T-helper 9 cell (primary cell): ENCODE measurements around the gene ELOVL3.

Source experiments
- DNase-seq: peaks from one replicate; pipeline ENCODE4 v3.0.0-alpha.2; 2020

Gene ELOVL3

DNA sequence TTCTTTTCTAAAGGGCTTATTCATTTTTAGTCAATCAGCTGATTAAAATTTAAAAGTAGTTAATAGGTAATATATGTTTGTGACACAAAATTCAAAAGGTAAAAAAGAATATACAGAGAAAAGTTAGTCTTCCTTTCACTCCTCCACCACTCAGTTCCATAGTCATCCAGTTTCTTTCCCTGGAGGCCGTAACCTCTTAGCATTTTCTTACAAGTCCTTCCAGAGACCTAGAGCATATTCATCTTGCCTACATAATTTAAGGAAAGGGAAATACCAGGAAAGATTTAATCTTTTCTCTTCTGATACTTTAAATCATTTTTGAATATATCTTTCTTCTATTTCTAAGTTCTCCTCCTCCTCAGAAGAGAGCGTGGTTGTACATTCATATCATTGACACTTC is 29.3 kb downstream of the ELOVL3 start:
- no peak for DNase-seq

DNA sequence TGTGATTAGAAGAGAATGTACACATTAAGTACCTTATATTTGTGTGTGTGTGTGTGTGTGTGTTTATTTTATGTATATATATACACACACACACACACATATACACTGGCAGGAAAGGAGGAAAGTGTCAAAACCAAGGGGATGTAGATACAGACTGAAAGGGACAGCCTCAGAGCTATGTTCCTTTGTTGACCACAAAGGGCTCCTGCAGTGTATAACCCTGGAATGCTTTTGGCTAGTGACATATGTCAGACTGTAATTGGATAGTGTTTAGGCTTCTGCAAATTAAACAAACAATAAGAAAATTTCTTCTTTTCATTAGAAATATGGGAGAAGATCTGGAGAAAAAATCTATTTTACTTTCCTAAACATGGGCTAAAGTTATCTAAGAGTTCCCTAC is 35.1 kb downstream of the ELOVL3 start:
- no peak for DNase-seq

DNA sequence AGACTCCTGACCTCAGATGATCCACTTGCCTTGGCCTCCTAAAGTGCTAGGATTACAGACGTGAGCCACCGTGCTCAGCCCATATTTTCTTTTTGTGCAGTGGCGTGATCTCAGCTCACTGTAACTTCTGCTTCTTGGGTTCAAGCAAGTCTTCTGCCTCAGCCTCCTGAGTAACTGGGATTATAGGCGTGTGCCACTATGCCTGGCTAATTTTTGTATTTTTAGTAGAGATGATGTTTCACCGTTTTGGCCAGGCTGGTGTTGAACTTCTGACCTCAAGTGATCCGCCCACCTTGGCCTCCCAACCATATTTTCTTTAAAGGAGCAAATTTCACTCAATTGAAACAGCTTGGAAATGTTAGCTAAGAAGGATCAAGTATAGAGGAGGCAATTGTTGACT is 35.7 kb downstream of the ELOVL3 start:
- DNase-seq: no peak

DNA sequence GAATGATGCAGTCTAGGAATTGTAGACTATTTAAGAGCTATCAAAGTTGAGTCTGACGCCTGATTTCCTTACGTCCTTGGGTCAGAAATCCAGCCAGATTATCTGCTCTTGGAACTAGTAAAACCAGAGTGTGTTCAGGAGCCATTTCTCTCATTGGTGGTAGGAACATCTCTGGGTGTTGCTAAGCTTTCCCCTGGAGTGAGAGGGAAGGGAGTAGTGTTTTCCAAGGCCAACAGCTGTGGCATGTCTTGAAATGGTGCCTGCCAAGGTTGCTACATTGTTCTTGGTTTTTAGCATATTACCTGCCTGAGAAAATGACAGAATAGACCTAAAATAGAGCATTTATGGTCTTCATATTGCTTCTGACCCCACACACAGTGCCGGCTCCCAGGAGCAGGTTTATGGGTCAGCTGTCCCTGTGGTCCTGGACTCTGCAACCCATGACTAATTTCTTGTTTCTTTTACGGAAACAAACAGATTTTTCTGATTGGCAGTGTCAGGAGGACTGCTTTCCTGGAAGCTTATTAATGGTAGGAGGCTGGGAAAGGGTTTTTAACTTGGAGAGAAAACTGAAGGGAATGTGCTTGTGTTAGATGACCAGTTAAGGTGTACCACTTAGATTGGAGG is 36.8 kb downstream of the ELOVL3 start:
- no peak for DNase-seq

- no peak for DNase-seq
Observed at GRCh38 chr10:102264371-102264770, 38.3 kb downstream of the ELOVL3 start.

- DNase-seq: no peak
Observed at GRCh38 chr10:102266670-102267069, 40.6 kb downstream of the ELOVL3 start.

DNA sequence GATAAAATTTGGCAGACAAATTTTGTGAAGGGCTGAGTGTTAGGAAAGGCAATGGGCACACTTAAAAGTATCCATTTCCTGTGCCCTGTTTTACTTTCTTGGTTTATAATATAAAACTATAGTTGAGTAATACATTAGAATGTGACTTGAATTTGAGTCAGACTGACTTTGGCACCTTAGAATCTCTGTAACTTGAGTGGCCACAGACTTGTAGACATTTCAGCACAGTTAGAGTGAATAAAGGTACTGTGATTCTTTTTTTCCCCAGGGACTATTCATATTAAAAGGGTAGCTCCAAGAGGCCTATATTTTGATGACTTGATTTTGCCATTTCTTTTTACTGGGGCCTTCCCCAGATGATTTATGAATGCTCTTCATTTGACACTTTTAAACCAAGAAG is 41.6 kb downstream of the ELOVL3 start:
- DNase-seq: no peak

DNA sequence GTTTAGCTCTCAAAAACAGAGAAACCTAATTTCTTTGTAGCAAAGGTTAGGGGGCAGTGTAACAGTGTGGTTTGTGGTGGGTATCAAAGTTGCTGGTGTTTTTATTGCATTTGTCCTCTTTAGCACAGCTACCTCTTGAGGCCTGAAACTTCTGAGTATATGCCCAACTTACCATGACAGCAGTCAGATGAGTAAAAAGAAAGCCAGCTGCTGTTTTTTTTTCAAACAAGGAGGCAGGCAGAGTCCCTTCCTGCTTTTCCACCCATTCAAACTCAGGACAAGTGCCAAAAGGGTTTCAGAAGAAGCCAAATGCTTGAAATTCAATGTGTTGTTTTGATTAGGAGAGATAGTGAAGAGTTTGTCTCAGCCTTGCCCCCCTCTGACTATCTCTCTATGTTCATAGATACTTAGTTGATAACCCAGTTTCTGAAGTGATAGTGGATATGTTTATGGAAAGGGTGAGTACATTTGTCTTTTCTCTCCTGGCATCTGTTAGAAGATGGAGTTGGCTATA is 42.3 kb downstream of the ELOVL3 start:
- no peak for DNase-seq

DNA sequence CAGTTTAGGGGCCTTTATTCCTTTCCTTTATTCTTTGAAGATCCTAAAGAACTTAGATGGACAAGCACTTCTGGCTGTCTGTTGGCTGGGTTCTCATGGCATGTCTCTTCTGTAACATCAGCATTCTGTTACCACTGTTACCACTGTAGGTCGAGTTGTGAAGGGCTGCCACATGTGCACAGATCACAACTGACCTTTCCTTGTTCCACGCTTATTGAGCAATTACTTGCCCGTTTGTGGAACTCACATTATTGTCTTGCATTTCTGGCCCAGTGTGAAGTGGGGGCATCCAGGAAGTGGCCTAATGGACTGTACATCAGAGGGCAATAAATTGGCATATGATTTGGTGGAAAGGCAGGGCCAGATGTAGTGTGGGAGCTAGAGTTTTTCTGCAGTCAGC is 42.9 kb downstream of the ELOVL3 start:
- DNase-seq: no peak

DNA sequence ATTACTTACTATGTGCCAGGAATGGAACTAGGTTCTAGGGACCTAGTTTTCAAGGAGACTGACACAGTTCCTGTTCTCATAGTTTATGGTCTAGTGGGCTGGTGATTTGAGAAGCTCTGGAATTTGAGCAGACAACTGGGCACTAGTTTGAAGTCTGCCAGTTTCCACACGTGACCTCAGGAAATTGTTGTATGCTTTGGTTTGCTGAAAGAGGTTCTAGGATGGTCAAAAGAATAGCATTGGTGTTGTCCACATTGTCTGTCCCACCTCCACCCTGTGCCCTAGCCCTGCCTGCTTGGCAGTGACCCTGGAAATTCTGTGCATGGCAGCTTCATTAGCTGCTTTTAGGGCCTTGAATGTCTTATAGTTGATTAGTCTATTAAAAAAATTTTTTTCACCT is 48.0 kb downstream of the ELOVL3 start:
- no peak for DNase-seq

- no peak for DNase-seq
Observed at GRCh38 chr10:102275343-102275742, 49.2 kb downstream of the ELOVL3 start.

DNA sequence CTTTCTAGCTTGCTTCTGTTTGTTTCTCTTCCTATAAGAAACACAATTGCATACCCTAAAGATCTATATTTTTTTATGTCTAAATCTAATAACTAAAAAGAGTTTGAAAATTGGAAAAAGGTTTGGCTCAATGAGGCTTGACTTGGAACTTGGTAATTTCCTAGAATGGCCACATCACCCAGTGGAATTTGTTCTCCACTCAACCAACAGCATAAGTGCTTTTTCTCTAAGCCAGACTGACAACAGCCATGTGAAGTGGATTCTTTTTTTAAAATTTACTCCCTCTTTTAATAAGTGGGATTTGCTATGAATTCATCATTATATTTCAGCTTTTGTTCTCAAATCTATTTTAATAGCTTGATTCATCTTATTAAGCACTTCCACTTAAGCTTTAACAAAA is 53.0 kb downstream of the ELOVL3 start:
- DNase-seq: no peak
